HepG2 (cell line): ENCODE measurements around the gene RASL10B. TPM values are rescaled to one million over a fixed set of nuclear protein-coding genes. Genes with fewer than 3 reads are reported as not detected.

Source experiments
- ATF7-NPFF ChIP-seq: sonication (generic); formaldehyde crosslinking; IDR thresholded peaks from 2 replicates; pipeline ENCODE4 v1.8.1; 2023; ENCODE audit warnings: mild to moderate bottlenecking, low read depth, missing genetic modification reagents, moderate library complexity
- HCFC1 ChIP-seq: fragments of 150-350 bp; IDR thresholded peaks from 2 replicates; pipeline ENCODE4 v1.6.1; 2014; ENCODE audit warnings: low read depth, low read length
- IRX3 ChIP-seq: sonication (generic); formaldehyde crosslinking; IDR thresholded peaks from 2 replicates; pipeline ENCODE4 v1.8.1; 2023; ENCODE audit warnings: mild to moderate bottlenecking, low read depth, missing genetic modification reagents, borderline replicate concordance
- KDM5B ChIP-seq: sonication (generic); formaldehyde crosslinking; IDR thresholded peaks from 2 replicates; pipeline ENCODE4 v1.4.0; 2020; ENCODE audit warnings: missing genetic modification reagents, mild to moderate bottlenecking, borderline replicate concordance
- LCORL ChIP-seq, 2 experiments: fragments of 450-650 bp in 1 of 2; sonication (generic) in 1 of 2; formaldehyde crosslinking in 1 of 2; IDR thresholded peaks; 2 replicates each; pipeline versions ENCODE4 v1.5.0 to v1.6.1; 2017 to 2020; ENCODE audit warnings: antibody characterized with exemption in 1 of 2, missing genetic modification reagents in 1 of 2
- SOX13 ChIP-seq, 3 experiments: fragments of 450-650 bp in 1 of 3; sonication (generic) in 1 of 3; formaldehyde crosslinking in 1 of 3; IDR thresholded peaks in 2 of 3; conservative IDR thresholded peaks in 1 of 3; 2 replicates each; pipeline versions ENCODE4 v1.5.0 to v1.6.1; 2016 to 2020; ENCODE audit warnings: antibody characterized with exemption in 1 of 3, mild to moderate bottlenecking in 1 of 3, missing compliant biosample characterization in 1 of 3, missing genetic modification reagents in 1 of 3, moderate library complexity in 1 of 3
- SOX6 ChIP-seq, 2 experiments: fragments of 450-650 bp in 1 of 2; sonication (generic) in 1 of 2; formaldehyde crosslinking in 1 of 2; IDR thresholded peaks; 2 replicates each; pipeline versions ENCODE4 v1.4.0 to v1.6.1; 2017 to 2020; ENCODE audit warnings: antibody characterized with exemption in 1 of 2, mild to moderate bottlenecking in 1 of 2, missing genetic modification reagents in 1 of 2
- STAG1 ChIP-seq: sonication (generic); formaldehyde crosslinking; IDR thresholded peaks from 2 replicates; pipeline ENCODE4 v1.4.0; 2020; ENCODE audit warnings: missing genetic modification reagents
- YEATS4 ChIP-seq: sonication (generic); formaldehyde crosslinking; IDR thresholded peaks from 2 replicates; pipeline ENCODE4 v1.4.0; 2020; ENCODE audit warnings: missing genetic modification reagents, borderline replicate concordance
- ZNF224 ChIP-seq: sonication (generic); formaldehyde crosslinking; IDR thresholded peaks from 2 replicates; pipeline ENCODE4 v1.5.0; 2020; ENCODE audit warnings: mild to moderate bottlenecking, missing genetic modification reagents
- ZNF564 ChIP-seq: sonication (generic); formaldehyde crosslinking; IDR thresholded peaks from 2 replicates; pipeline ENCODE4 v1.8.1; 2023; ENCODE audit warnings: mild to moderate bottlenecking, missing genetic modification reagents
- ZNF629 ChIP-seq: sonication (generic); formaldehyde crosslinking; conservative IDR thresholded peaks from 2 replicates; pipeline ENCODE4 v1.5.0; 2020; ENCODE audit warnings: missing genetic modification reagents
- ZNF672 ChIP-seq: sonication (generic); formaldehyde crosslinking; IDR thresholded peaks from 2 replicates; pipeline ENCODE4 v1.8.1; 2022; ENCODE audit warnings: missing genetic modification reagents
- ZNF674 ChIP-seq: sonication (generic); formaldehyde crosslinking; IDR thresholded peaks from 2 replicates; pipeline ENCODE4 v1.5.0; 2020; ENCODE audit warnings: low read depth, mild to moderate bottlenecking, missing genetic modification reagents
- ZNF878 ChIP-seq: sonication (generic); formaldehyde crosslinking; IDR thresholded peaks from 2 replicates; pipeline ENCODE4 v1.8.1; 2023; ENCODE audit warnings: mild to moderate bottlenecking, missing genetic modification reagents, moderate library complexity
- ZNF891 ChIP-seq: sonication (generic); formaldehyde crosslinking; IDR thresholded peaks from 2 replicates; pipeline ENCODE4 v1.5.0; 2020; ENCODE audit warnings: mild to moderate bottlenecking, missing genetic modification reagents
- polyA plus RNA-seq, 8 experiments: library from polyadenylated mRNA; depleted of rRNA in 3 of 8; stranded (reverse) in 7 of 8; unstranded in 1 of 8; fragments of >200 nt; fragmentation: Illumina TruSeq in 4 of 8; extraction: Trizol in 4 of 8; gene quantifications; 2 replicates each; pipeline versions ENCODE4 v1.2.1 to v1.2.3, GENCODE V29; 2011 to 2016; ENCODE audit warnings: low read depth in 4 of 8, missing spikeins in 1 of 8, mixed read lengths in 1 of 8; ENCODE audit not compliant: insufficient read depth in 1 of 8
- total RNA-seq, 5 experiments: library from RNA; depleted of rRNA; stranded (reverse); fragments of >200 nt; fragmentation: Illumina TruSeq; extraction: Trizol; gene quantifications; 2 replicates each; pipeline ENCODE4 v1.2.3, GENCODE V29; 2016; ENCODE audit warnings: low read depth in 1 of 5
- TF ChIP-seq, protein P1 (sequence below): sonication (generic); IDR thresholded peaks from 2 replicates; pipeline ENCODE4 v1.6.1; 2016; ENCODE audit warnings: low read depth, borderline replicate concordance
- TF ChIP-seq, protein P2 (sequence below): IDR thresholded peaks from 2 replicates; pipeline ENCODE4 v1.6.1; 2016
- TF ChIP-seq, protein P3 (sequence below): sonication (generic); formaldehyde crosslinking; IDR thresholded peaks from 2 replicates; pipeline ENCODE4 v1.5.0; 2020; ENCODE audit warnings: missing genetic modification reagents
- TF ChIP-seq, protein P4 (sequence below): sonication (generic); formaldehyde crosslinking; IDR thresholded peaks from 2 replicates; pipeline ENCODE4 v1.4.0; 2020; ENCODE audit warnings: mild to moderate bottlenecking, missing genetic modification reagents, borderline replicate concordance

The RASL10B gene
- total and polyA plus RNA-seq, 2 of the 13 experiments (the other 11 are each of a cell fraction or from before 2014, with no cell fraction given) = 8.8 to 11.0 TPM

DNA sequence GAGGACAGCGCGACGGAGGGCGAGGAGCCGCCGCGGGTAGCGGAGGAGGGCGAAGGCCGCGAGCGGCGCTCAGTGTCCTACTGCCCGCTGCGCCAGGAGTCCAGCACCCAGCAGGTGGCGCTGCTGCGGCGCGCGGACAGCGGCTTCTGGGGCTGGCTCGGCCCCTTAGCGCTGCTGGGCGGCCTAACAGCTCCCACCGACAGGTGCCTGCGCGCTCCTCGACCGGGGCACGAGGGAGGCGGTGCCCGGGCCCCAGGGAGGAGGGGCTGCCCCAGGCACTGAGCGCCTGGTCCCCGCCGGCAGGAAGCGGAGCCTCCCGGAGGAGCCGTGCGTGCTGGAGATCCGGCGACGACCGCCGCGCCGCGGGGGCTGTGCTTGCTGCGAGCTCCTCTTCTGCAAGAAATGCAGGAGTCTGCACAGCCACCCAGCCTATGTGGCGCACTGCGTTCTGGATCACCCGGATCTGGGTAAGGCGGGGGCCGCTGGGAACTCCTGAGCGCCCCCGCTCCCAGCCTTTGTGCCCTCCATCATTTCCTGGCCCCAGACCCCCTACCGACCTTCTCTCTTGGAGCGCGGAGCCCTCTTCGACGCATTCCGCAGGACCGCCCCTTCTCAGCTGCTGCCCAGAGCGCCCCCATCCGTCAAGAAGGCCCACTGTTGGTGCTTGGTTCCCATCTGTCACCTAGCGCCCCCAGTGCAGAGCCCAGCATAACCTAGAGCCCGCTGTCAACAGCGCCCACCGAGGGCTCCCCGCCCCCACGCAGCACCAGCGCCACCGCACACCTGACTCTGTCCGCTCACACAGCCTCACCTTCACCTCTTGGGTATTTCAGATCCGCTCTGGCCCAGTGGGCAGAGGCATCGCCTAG is 32.9 kb downstream of the RASL10B start (continued):
- TF ChIP-seq ZNF629 (CRISPR knock-in tag) (0 out of 2 replicates have a peak, but pooled peaks have one; percentile 19), ZNF672 (CRISPR knock-in tag) (no peak), ZNF891 (CRISPR knock-in tag) (peak; percentile 57; the same call in 1 of the 2 replicates), LCORL (IDR thresholded peaks at IDR 0.05) (no peak), LCORL (CRISPR knock-in tag; IDR thresholded peaks at IDR 0.05) (peak; percentile 53), IRX3 (CRISPR knock-in tag) (peak; percentile 53; the same call in 1 of the 2 replicates), STAG1 (CRISPR knock-in tag) (peak; percentile 80), ZNF224 (CRISPR knock-in tag) (0 out of 2 replicates have a peak, but pooled peaks have one; percentile 57), KDM5B (CRISPR knock-in tag) (peak; percentile 87), ZNF878 (no peak; the same call in 1 of the 2 replicates), YEATS4 (CRISPR knock-in tag) (peak; percentile 71), ZNF674 (CRISPR knock-in tag) (peak; percentile 33; the same call in 1 of the 2 replicates), ATF7-NPFF (CRISPR knock-in tag) (0 out of 2 replicates have a peak, but pooled peaks have one; percentile 41), HCFC1 (no peak), SOX13 (IDR thresholded peaks at IDR 0.05) (no peak), SOX13 (CRISPR knock-in tag; conservative IDR thresholded peaks at IDR 0.05 in 1 of 2, IDR thresholded peaks at IDR 0.05 in 1 of 2) (peak in 1 of 2 experiments; percentile 63; a peak in 2 of 4 replicates), SOX6 (IDR thresholded peaks at IDR 0.05) (no peak), SOX6 (CRISPR knock-in tag; IDR thresholded peaks at IDR 0.05) (peak; percentile 65), ZNF564 (CRISPR knock-in tag) (peak; percentile 72; the same call in 1 of the 2 replicates)
- TF ChIP-seq, protein P1, sequence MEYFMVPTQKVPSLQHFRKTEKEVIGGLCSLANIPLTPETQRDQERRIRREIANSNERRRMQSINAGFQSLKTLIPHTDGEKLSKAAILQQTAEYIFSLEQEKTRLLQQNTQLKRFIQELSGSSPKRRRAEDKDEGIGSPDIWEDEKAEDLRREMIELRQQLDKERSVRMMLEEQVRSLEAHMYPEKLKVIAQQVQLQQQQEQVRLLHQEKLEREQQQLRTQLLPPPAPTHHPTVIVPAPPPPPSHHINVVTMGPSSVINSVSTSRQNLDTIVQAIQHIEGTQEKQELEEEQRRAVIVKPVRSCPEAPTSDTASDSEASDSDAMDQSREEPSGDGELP = peak; percentile 70; the same call in 1 of the 2 replicates
- TF ChIP-seq, protein P2, sequence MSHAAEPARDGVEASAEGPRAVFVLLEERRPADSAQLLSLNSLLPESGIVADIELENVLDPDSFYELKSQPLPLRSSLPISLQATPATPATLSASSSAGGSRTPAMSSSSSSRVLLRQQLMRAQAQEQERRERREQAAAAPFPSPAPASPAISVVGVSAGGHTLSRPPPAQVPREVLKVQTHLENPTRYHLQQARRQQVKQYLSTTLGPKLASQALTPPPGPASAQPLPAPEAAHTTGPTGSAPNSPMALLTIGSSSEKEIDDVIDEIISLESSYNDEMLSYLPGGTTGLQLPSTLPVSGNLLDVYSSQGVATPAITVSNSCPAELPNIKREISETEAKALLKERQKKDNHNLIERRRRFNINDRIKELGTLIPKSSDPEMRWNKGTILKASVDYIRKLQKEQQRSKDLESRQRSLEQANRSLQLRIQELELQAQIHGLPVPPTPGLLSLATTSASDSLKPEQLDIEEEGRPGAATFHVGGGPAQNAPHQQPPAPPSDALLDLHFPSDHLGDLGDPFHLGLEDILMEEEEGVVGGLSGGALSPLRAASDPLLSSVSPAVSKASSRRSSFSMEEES (CRISPR knock-in tag) = peak; percentile 47; the same call in 1 of the 2 replicates
- TF ChIP-seq, protein P3, sequence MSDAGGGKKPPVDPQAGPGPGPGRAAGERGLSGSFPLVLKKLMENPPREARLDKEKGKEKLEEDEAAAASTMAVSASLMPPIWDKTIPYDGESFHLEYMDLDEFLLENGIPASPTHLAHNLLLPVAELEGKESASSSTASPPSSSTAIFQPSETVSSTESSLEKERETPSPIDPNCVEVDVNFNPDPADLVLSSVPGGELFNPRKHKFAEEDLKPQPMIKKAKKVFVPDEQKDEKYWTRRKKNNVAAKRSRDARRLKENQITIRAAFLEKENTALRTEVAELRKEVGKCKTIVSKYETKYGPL (CRISPR knock-in tag) = peak; percentile 61; the same call in 1 of the 2 replicates
- TF ChIP-seq, protein P4, sequence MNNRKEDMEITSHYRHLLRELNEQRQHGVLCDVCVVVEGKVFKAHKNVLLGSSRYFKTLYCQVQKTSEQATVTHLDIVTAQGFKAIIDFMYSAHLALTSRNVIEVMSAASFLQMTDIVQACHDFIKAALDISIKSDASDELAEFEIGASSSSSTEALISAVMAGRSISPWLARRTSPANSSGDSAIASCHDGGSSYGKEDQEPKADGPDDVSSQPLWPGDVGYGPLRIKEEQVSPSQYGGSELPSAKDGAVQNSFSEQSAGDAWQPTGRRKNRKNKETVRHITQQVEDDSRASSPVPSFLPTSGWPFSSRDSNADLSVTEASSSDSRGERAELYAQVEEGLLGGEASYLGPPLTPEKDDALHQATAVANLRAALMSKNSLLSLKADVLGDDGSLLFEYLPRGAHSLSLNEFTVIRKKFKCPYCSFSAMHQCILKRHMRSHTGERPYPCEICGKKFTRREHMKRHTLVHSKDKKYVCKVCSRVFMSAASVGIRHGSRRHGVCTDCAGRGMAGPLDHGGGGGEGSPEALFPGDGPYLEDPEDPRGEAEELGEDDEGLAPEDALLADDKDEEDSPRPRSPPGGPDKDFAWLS (CRISPR knock-in tag) = peak; percentile 61; the same call in 1 of the 2 replicates
